ENCODE results near the gene METTL5. TPM values are rescaled to one million over a fixed set of nuclear protein-coding genes. Genes with fewer than 3 reads are reported as not detected.
A peak's percentile ranks its signal among the peaks of the same experiment; 100 is the strongest.

METTL5 gene
- total RNA-seq, 1 donor from 2014 or later, result 55.7 TPM

DNA sequence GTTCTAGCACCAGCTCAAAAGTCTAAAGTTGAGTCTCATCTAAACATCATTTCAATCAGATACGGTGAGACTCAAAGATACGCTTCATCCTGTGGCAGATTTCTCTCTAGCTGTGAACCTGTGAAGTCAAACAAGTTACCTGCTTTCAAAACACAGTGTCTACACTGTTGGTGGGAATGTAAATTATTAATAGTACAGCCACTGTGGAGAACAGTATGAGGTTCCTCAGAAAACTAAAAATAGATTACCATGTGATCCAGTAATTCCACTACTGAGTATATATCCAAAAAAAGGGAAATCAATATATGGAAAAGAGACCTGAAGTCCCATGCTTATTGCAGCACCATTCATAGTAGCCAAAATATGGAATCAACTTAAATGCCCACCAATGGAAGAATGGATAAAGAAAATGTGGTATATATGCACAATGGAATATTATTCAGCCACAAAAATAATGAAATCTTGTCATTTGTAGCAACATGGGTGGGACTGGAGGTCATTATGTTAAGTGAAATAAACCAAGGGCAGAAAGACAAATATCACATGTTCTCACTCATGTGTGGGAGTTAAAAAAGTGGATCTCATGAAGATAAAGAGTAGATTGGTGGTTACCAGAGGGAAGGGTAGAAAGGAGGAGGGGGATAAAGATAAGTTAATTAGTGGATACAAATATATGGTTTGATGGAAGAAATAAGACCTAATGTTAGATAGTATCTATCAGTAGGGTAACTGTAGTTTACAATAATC lies 14.2 kb upstream of the METTL5 start:
- DNase-seq (ENCODE audit: low read depth, low spot score), result no peak
- peaks cover 20% of the 10 kb centered on the region for H3K36me3 Mint-ChIP-seq (ENCODE audit: low read depth)
- H3K4me1 Mint-ChIP-seq, result peaks cover 18% of the 10 kb centered on the region
- H3K9me3 Mint-ChIP-seq, result no peaks in the 10 kb centered on the region
- TF ChIP-seq, protein P1, sequence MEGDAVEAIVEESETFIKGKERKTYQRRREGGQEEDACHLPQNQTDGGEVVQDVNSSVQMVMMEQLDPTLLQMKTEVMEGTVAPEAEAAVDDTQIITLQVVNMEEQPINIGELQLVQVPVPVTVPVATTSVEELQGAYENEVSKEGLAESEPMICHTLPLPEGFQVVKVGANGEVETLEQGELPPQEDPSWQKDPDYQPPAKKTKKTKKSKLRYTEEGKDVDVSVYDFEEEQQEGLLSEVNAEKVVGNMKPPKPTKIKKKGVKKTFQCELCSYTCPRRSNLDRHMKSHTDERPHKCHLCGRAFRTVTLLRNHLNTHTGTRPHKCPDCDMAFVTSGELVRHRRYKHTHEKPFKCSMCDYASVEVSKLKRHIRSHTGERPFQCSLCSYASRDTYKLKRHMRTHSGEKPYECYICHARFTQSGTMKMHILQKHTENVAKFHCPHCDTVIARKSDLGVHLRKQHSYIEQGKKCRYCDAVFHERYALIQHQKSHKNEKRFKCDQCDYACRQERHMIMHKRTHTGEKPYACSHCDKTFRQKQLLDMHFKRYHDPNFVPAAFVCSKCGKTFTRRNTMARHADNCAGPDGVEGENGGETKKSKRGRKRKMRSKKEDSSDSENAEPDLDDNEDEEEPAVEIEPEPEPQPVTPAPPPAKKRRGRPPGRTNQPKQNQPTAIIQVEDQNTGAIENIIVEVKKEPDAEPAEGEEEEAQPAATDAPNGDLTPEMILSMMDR (conservative IDR thresholded peaks at IDR 0.05), result no peak
- H3K27me3 Mint-ChIP-seq (ENCODE audit: low read depth), result no peaks in the 10 kb centered on the region
- H3K4me3 Mint-ChIP-seq, result no peak overlapping the region
- no peak overlapping the region for H3K27ac Mint-ChIP-seq (ENCODE audit: unreplicated experiment)

GRCh38 chr2:169834401-169834800 lies 9.7 kb upstream of the METTL5 start:
- Mint-ChIP-seq H3K9me3 (no peaks in the 10 kb centered on the region), H3K27ac (ENCODE audit: unreplicated experiment) (no peak overlapping the region), H3K36me3 (ENCODE audit: low read depth) (peaks cover 3% of the 10 kb centered on the region), H3K4me3 (no peak overlapping the region), H3K4me1 (peaks cover 16% of the 10 kb centered on the region), H3K27me3 (ENCODE audit: low read depth) (no peaks in the 10 kb centered on the region)
- TF ChIP-seq, protein P1 (conservative IDR thresholded peaks at IDR 0.05), result no peak
- DNase-seq (ENCODE audit: low read depth, low spot score), result no peak

DNA sequence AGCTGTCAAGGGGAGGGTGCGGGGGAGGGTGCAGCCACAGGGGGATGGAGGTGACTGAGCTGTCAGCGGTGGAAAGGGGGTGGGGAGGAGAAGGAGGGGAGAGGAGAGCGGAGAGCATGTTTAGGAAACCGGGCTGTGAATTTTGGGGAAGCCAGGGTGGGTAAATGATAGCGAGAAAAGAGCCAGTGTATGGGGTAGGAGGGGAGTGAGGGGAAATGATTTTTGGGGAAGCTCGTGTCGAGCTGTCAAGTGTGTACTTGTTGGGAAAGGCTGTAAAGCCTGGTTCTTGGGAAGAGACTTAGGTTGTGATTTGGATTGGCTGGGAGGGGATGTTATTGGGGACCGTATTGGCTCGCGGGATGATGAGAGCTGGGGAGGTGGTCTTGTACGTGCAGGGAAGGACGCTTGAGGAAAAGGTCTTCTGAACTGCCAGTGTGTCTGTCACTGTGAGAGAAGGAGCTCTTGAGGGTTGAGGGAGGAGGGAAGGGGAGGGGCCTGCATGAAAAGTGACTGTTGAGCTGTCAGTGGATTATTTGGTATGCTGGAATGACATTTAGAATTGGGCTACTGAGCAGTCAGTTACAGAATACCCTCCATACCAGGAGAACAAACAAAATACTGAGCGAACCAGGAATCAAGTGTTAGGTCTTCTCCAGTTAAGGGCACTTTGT lies 3.6 kb upstream of the METTL5 start:
- peak; percentile 14 for DNase-seq (ENCODE audit: low read depth, low spot score)
- no peaks in the 10 kb centered on the region for H3K27me3 Mint-ChIP-seq (ENCODE audit: low read depth)
- peak overlapping the region; percentile 100 for H3K4me3 Mint-ChIP-seq
- peaks cover 40% of the 10 kb centered on the region for H3K4me1 Mint-ChIP-seq
- peak overlapping the region; percentile 95 for H3K27ac Mint-ChIP-seq (ENCODE audit: unreplicated experiment)
- TF ChIP-seq, protein P1 (conservative IDR thresholded peaks at IDR 0.05), result no peak
- H3K9me3 Mint-ChIP-seq, result no peaks in the 10 kb centered on the region
- peaks cover 3% of the 10 kb centered on the region for H3K36me3 Mint-ChIP-seq (ENCODE audit: low read depth)

- H3K27ac Mint-ChIP-seq (ENCODE audit: unreplicated experiment), result peak within 1 kb of the TSS; percentile 95
- H3K4me3 Mint-ChIP-seq, result peak within 1 kb of the TSS; percentile 100
- TF ChIP-seq, protein P1 (conservative IDR thresholded peaks at IDR 0.05), result peak; percentile 12
- no peaks in the 10 kb centered on the region for H3K9me3 Mint-ChIP-seq
- H3K36me3 Mint-ChIP-seq (ENCODE audit: low read depth), result peaks cover 3% of the 10 kb centered on the region
- peak; percentile 91 for DNase-seq (ENCODE audit: low read depth, low spot score)
- H3K4me1 Mint-ChIP-seq, result peaks cover 45% of the 10 kb centered on the region
- H3K27me3 Mint-ChIP-seq (ENCODE audit: low read depth), result no peaks in the 10 kb centered on the region
These were observed 2.8 kb upstream of the METTL5 start, which contains the start of gene UBR3 for GRCh38 chr2:169827272-169828140. UBR3 (plus strand) TSS chr2:169827454; CDS start chr2:169827508, 54 bp downstream.

DNA sequence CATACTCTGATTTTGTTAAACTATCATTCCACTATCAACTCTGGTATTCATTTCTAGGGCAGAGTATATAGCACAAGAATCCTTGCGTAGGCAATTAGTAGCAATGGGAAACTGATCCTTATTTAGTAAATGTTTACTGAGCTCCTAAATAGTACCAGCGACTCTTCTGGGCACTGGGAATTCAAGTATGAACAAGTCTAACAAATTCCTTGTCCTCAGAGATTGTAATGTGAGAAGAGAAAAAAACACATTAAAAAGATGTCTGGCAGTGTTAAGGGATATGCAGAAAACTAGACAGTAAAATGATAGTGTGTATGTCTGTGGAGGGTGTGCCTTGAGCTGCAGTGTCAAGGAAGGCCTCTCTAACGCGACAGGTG lies 721 bp downstream of the METTL5 start:
- peaks cover 44% of the 10 kb centered on the region for H3K4me1 Mint-ChIP-seq
- no peak overlapping the region for H3K27ac Mint-ChIP-seq (ENCODE audit: unreplicated experiment)
- TF ChIP-seq, protein P1 (conservative IDR thresholded peaks at IDR 0.05), result no peak
- no peaks in the 10 kb centered on the region for H3K9me3 Mint-ChIP-seq
- no peak for DNase-seq (ENCODE audit: low read depth, low spot score)
- H3K4me3 Mint-ChIP-seq, result peak overlapping the region; percentile 90
- H3K27me3 Mint-ChIP-seq (ENCODE audit: low read depth), result no peaks in the 10 kb centered on the region
- H3K36me3 Mint-ChIP-seq (ENCODE audit: low read depth), result peaks cover 5% of the 10 kb centered on the region

All from neural crest cell (in vitro differentiated cells).